ENCODE data around the gene CCDC63. TPM values are rescaled to one million over a fixed set of nuclear protein-coding genes. Genes with fewer than 3 reads are reported as not detected.

The CCDC63 gene
- total RNA-seq, 1 donor from 2014 or later, result not detected

DNA sequence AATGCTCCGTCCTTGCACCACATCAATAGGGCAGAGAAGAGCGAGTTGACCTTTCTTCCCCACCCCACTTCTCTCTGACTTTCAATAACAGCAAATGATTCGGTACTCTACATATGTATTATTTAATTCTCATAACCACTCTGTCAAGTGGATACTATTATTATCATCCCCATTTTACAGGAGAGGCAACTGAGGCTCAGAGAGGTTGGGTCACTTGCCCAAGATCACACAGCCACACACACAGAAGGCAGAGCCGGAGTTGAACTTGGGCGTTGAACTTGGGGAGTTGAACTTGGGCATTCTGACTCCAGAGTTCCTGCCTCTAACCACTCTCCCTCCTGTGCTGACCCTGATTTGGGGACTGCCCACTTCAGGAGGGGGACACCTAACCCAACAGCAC lies 72.9 kb downstream of the CCDC63 start:
- peaks cover 32% of the 10 kb centered on the region for H3K27me3 ChIP-seq (ENCODE audit: low read depth)
- TF ChIP-seq, protein P1, sequence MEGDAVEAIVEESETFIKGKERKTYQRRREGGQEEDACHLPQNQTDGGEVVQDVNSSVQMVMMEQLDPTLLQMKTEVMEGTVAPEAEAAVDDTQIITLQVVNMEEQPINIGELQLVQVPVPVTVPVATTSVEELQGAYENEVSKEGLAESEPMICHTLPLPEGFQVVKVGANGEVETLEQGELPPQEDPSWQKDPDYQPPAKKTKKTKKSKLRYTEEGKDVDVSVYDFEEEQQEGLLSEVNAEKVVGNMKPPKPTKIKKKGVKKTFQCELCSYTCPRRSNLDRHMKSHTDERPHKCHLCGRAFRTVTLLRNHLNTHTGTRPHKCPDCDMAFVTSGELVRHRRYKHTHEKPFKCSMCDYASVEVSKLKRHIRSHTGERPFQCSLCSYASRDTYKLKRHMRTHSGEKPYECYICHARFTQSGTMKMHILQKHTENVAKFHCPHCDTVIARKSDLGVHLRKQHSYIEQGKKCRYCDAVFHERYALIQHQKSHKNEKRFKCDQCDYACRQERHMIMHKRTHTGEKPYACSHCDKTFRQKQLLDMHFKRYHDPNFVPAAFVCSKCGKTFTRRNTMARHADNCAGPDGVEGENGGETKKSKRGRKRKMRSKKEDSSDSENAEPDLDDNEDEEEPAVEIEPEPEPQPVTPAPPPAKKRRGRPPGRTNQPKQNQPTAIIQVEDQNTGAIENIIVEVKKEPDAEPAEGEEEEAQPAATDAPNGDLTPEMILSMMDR (IDR thresholded peaks at IDR 0.05; ENCODE audit: borderline replicate concordance), result no peak
- H3K4me3 ChIP-seq, result peak overlapping the region; percentile 71
- peaks cover 46% of the 10 kb centered on the region for H3K36me3 ChIP-seq
- intact Hi-C loops (cut with micrococcal nuclease), result no loop called here
- peaks cover 22% of the 10 kb centered on the region for H3K4me1 ChIP-seq
- no peaks in the 10 kb centered on the region for H3K9me3 ChIP-seq (replicated peaks)
- DNase-seq, result no peak
- H3K27ac ChIP-seq (replicated peaks), result peak overlapping the region; percentile 87

- Histone ChIP-seq H3K4me1 (peaks cover 22% of the 10 kb centered on the region), H3K4me3 (peak within 1 kb of the TSS; percentile 71), H3K27ac (replicated peaks) (peak within 1 kb of the TSS; percentile 87), H3K9me3 (replicated peaks) (no peaks in the 10 kb centered on the region), H3K27me3 (ENCODE audit: low read depth) (peaks cover 37% of the 10 kb centered on the region), H3K36me3 (peaks cover 39% of the 10 kb centered on the region)
- intact Hi-C loops (cut with micrococcal nuclease), result no loop called here
- peak; percentile 74 for DNase-seq
- TF ChIP-seq, protein P1 (IDR thresholded peaks at IDR 0.05; ENCODE audit: borderline replicate concordance), result no peak
Measured at GRCh38 chr12:110920324-110920910, 73.6 kb downstream of the CCDC63 start, which contains the start of gene MYL2. Gene MYL2 (minus strand): TSS chr12:110920579. CDS start chr12:110920529, 50 bp downstream.

DNA sequence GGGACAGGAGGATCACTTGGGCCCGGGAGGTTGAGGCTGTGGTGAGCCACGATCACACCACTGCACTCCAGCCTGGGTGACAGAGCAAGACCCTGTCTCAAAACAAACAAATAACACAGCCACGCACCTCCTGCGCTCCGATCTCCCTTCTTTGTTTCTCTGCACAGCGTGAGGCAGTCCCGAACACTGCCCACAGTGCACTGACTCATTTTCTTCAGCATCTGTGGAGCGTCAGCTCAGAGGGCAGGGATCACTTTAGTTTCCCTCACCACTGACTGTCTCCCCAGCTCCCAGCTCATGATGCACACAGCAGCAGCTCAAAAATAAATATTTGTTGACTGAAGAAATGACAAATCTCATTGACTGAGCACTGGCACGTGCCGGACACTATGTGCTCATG lies 74.5 kb downstream of the CCDC63 start:
- no peaks in the 10 kb centered on the region for H3K9me3 ChIP-seq (replicated peaks)
- peak overlapping the region; percentile 87 for H3K27ac ChIP-seq (replicated peaks)
- intact Hi-C loops (cut with micrococcal nuclease), result no loop called here
- DNase-seq, result no peak
- H3K4me3 ChIP-seq, result peak overlapping the region; percentile 71
- TF ChIP-seq, protein P1 (IDR thresholded peaks at IDR 0.05; ENCODE audit: borderline replicate concordance), result no peak
- H3K36me3 ChIP-seq, result peaks cover 32% of the 10 kb centered on the region
- peaks cover 17% of the 10 kb centered on the region for H3K4me1 ChIP-seq
- peaks cover 39% of the 10 kb centered on the region for H3K27me3 ChIP-seq (ENCODE audit: low read depth)

- Histone ChIP-seq H3K36me3 (peaks cover 20% of the 10 kb centered on the region), H3K27ac (replicated peaks) (peak overlapping the region; percentile 33), H3K4me1 (peaks cover 24% of the 10 kb centered on the region), H3K27me3 (ENCODE audit: low read depth) (peaks cover 36% of the 10 kb centered on the region), H3K9me3 (replicated peaks) (no peaks in the 10 kb centered on the region), H3K4me3 (no peak overlapping the region)
- DNase-seq, result no peak
- intact Hi-C loops (cut with micrococcal nuclease), result no loop called here
- TF ChIP-seq, protein P1 (IDR thresholded peaks at IDR 0.05; ENCODE audit: borderline replicate concordance), result no peak
Measured at GRCh38 chr12:110922652-110923051, 75.9 kb downstream of the CCDC63 start.

DNA sequence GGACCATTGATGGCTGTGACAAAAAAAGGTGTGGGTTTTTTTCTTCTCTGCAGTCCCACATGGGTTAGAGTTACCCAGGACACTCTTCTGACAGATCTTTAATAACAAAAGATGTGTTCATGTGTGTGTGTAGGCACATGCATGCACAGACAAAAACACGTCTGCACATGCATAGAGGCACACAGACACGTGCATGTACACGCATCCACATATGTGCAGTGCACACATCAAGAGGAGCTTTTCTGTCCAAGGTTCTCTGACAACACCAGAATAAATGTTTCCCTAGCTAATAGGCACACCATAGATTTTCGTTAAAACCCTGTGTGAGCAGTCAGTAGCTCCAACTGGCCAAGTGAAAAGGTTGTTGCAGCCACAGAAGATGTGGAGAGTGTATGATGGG lies 76.4 kb downstream of the CCDC63 start:
- peaks cover 38% of the 10 kb centered on the region for H3K27me3 ChIP-seq (ENCODE audit: low read depth)
- intact Hi-C loops (cut with micrococcal nuclease), result no loop called here
- H3K4me1 ChIP-seq, result peaks cover 29% of the 10 kb centered on the region
- peak overlapping the region; percentile 33 for H3K27ac ChIP-seq (replicated peaks)
- no peak overlapping the region for H3K4me3 ChIP-seq
- H3K9me3 ChIP-seq (replicated peaks), result no peaks in the 10 kb centered on the region
- TF ChIP-seq, protein P1 (IDR thresholded peaks at IDR 0.05; ENCODE audit: borderline replicate concordance), result no peak
- H3K36me3 ChIP-seq, result peaks cover 14% of the 10 kb centered on the region
- DNase-seq, result no peak
